Stomach smooth muscle (tissue), 2 donors: ENCODE measurements around the gene TUFM.
"Not testable (repeated sequence)": the region's sequence is repeated elsewhere in the genome, so short reads cannot be mapped to it uniquely, and the experiment has no call there.

ENCODE experiments used
- H3K27ac ChIP-seq: one replicate; pipeline ENCODE4 v1.7.0; 2013; ENCODE audit warnings: mild to moderate bottlenecking, low read length, inconsistent platforms
- H3K27me3 ChIP-seq, 2 donors: one replicate each; pipeline ENCODE4 v1.7.0; 2013; ENCODE audit warnings: low read length in 2 of 2; ENCODE audit not compliant: insufficient read depth in 2 of 2, control insufficient read depth in 1 of 2
- H3K36me3 ChIP-seq, 2 donors: one replicate each; pipeline ENCODE4 v1.7.0; 2013; ENCODE audit warnings: low read length in 2 of 2; ENCODE audit not compliant: control insufficient read depth in 2 of 2, insufficient read depth in 2 of 2
- H3K4me1 ChIP-seq: one replicate; pipeline ENCODE4 v1.7.0; 2013; ENCODE audit warnings: low read length; ENCODE audit not compliant: control insufficient read depth, insufficient read depth
- H3K4me3 ChIP-seq, 2 donors: one replicate each; pipeline ENCODE4 v1.7.0; 2013; ENCODE audit warnings: low read length in 2 of 2
- H3K9ac ChIP-seq, 2 donors: one replicate each; pipeline ENCODE4 v1.7.0; 2013; ENCODE audit warnings: low read length in 2 of 2, mild to moderate bottlenecking in 1 of 2
- H3K9me3 ChIP-seq, 2 donors: one replicate each; pipeline ENCODE4 v1.7.0; 2013; ENCODE audit warnings: low read length in 2 of 2; ENCODE audit not compliant: control insufficient read depth in 2 of 2
- donor health status: healthy.
- donor health status: Pancreatic carcinoma.

TUFM gene

GRCh38 chr16:28823873-28824716 lies 22.1 kb downstream of the TUFM start:
- Histone ChIP-seq H3K27me3 (no peaks in the 10 kb centered on the region), H3K9me3 (no peaks in the 10 kb centered on the region), H3K4me3 (peak overlapping the region; percentile 84 to 95), H3K4me1 (peaks cover 26% of the 10 kb centered on the region), H3K27ac (peak overlapping the region; percentile 95), H3K36me3 (peaks cover 22 to 24% of the 10 kb centered on the region in 2 donors), H3K9ac (peak overlapping the region; percentile 87 to 94)

DNA sequence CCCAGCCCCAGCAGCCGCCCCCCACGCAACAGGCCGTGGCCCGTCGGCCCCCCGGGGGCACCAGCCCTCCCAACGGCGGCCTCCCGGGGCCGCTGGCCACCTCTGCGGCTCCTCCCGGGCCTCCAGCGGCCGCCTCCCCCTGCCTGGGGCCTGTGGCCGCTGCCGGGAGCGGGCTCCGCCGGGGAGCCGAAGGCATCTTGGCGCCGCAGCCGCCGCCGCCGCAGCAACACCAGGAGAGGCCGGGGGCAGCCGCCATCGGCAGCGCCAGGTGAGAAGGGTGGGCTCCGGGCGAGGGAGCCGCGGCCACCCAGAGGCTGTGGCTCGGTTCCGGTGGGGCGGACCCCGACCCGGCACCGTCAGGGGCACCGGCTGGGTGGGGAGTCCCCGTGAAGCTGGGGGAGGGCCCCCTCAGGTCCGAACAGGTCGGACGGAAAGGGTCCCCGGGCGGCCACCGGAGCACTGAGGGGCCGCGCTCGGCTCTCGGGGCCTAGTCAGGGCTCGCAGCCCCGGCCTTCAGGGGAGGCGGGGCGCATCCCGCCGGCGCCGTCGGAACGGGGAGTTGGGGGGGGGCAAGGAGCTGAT lies 22.8 kb downstream of the TUFM start:
- Histone ChIP-seq H3K9ac (peak overlapping the region; percentile 84 to 87), H3K4me3 (peak overlapping the region; percentile 84 to 95), H3K9me3 (no peaks in the 10 kb centered on the region), H3K27ac (peak overlapping the region; percentile 95), H3K36me3 (peaks cover 19 to 20% of the 10 kb centered on the region in 2 donors), H3K4me1 (peaks cover 26% of the 10 kb centered on the region), H3K27me3 (no peaks in the 10 kb centered on the region)

GRCh38 chr16:28822520-28823290 lies 23.4 kb downstream of the TUFM start, which contains the start of gene ATXN2L:
ATXN2L (plus strand) TSS chr16:28822999; CDS start chr16:28823260, 261 bp downstream.
- peak within 1 kb of the TSS; percentile 95 for H3K27ac ChIP-seq
- peaks cover 14 to 15% of the 10 kb centered on the region in 2 donors for H3K36me3 ChIP-seq
- peaks cover 26% of the 10 kb centered on the region for H3K4me1 ChIP-seq
- no peaks in the 10 kb centered on the region for H3K27me3 ChIP-seq
- peak within 1 kb of the TSS; percentile 95 to 96 for H3K4me3 ChIP-seq
- H3K9me3 ChIP-seq: no peaks in the 10 kb centered on the region
- peak within 1 kb of the TSS; percentile 84 to 87 for H3K9ac ChIP-seq

DNA sequence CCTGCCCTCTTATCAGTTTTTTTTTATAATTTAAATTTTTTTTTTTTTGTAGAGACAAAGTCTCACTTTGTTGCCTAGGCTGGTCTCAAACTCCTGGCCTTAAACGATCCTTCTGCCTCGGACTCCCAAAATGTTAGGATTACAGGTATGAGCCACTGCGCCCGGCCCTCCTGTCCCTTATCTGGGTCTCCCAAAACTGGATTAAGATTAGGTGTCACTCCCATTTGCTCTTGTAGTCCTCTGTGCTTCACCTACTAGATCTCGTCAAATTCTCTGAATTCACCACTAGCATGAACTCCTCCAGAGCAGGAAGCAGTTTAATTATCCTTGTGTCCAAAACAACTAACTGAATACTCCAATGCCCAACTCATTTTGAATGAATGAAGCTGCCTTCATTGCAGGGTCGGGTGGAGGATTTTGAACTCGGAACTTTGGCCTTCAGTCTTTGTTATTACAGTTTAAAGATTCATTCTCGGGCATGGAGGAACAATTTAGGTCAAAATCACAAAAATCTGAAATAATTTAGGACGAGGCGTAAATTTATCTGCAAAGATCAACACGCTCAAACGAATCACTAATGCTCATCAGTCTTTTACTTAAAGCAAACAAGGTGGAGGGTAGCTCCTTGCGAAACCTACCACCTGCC lies 24.2 kb downstream of the TUFM start:
- peak overlapping the region; percentile 74 to 87 for H3K9ac ChIP-seq
- peaks cover 8 to 10% of the 10 kb centered on the region in 2 donors for H3K36me3 ChIP-seq
- H3K27ac ChIP-seq: peak overlapping the region; percentile 33
- H3K27me3 ChIP-seq: no peaks in the 10 kb centered on the region
- H3K9me3 ChIP-seq: no peaks in the 10 kb centered on the region
- H3K4me1 ChIP-seq: peaks cover 26% of the 10 kb centered on the region
- peak overlapping the region; percentile 95 to 96 for H3K4me3 ChIP-seq

- not testable (repeated sequence) for H3K27ac ChIP-seq, H3K9ac ChIP-seq
Observed at GRCh38 chr16:28820546-28820945, 25.6 kb downstream of the TUFM start.

GRCh38 chr16:28820016-28820415 lies 26.1 kb downstream of the TUFM start:
- no peaks in the 10 kb centered on the region for H3K27me3 ChIP-seq
- peaks cover 12% of the 10 kb centered on the region for H3K4me1 ChIP-seq
- H3K9ac ChIP-seq: no peak overlapping the region
- H3K36me3 ChIP-seq: no peaks in the 10 kb centered on the region
- H3K27ac ChIP-seq: no peak overlapping the region
- H3K9me3 ChIP-seq: no peaks in the 10 kb centered on the region
- no peak overlapping the region for H3K4me3 ChIP-seq

More at GRCh38 chr16:28820546-28820945, 25.6 kb downstream of the TUFM start:
- not testable (repeated sequence) for H3K27me3 ChIP-seq, H3K36me3 ChIP-seq, H3K4me3 ChIP-seq, H3K9me3 ChIP-seq
- H3K4me1 ChIP-seq: peaks cover 17% of the 10 kb centered on the region

- H3K27ac ChIP-seq, H3K4me1 ChIP-seq: not testable (repeated sequence)
Observed at GRCh38 chr16:28807445-28808120, 38.6 kb downstream of the TUFM start.

DNA sequence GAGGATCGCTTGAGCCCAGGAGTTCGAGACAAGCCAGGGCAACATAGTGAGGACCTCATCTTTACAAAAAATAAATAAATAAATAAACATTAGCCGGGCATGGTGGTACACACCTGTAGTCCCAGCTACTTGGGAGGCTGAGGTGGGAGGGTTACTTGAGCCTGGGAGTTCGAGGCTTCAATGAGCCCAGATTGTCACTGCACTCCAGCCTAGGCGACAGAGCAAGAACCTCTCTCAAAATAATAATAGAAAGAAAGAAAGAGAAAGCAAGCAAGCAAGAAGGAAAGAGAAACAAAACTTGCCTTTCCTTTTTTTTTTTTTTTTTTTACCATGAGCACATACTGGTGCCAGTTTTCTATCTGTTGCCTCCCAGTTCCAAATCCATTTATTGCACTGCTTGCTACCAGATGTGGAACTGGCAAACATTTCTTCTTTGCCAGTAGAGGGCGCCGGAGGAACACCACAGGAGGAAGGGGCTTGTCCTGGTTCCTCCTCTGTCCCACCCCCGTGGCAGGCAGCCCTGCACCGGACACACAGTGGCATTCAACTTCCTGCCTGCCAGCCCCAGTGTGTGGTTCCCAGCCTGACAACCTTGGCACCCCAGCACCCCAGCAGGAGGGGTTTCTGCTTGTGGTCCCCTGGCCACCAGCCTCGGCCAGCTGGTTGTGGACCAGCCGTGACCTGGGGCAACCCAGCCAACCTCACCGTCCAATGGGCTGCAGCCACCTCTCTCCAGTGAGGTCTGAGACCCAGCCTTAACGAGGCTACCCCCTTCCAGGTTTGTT lies 43.7 kb downstream of the TUFM start:
- H3K4me3 ChIP-seq, H3K9ac ChIP-seq, H3K9me3 ChIP-seq, H3K27ac ChIP-seq, H3K27me3 ChIP-seq, H3K36me3 ChIP-seq, H3K4me1 ChIP-seq: not testable (repeated sequence)

More at GRCh38 chr16:28807445-28808120, 38.6 kb downstream of the TUFM start:
- H3K27me3 ChIP-seq, H3K9ac ChIP-seq, H3K4me3 ChIP-seq, H3K36me3 ChIP-seq, H3K9me3 ChIP-seq: not testable (repeated sequence)
